ENCODE measurements around the gene PKP1. TPM values are rescaled to one million over a fixed set of nuclear protein-coding genes. Genes with fewer than 3 reads are reported as not detected.

Gene PKP1
- total RNA-seq, 1 experiment from 2014 or later = not detected

DNA sequence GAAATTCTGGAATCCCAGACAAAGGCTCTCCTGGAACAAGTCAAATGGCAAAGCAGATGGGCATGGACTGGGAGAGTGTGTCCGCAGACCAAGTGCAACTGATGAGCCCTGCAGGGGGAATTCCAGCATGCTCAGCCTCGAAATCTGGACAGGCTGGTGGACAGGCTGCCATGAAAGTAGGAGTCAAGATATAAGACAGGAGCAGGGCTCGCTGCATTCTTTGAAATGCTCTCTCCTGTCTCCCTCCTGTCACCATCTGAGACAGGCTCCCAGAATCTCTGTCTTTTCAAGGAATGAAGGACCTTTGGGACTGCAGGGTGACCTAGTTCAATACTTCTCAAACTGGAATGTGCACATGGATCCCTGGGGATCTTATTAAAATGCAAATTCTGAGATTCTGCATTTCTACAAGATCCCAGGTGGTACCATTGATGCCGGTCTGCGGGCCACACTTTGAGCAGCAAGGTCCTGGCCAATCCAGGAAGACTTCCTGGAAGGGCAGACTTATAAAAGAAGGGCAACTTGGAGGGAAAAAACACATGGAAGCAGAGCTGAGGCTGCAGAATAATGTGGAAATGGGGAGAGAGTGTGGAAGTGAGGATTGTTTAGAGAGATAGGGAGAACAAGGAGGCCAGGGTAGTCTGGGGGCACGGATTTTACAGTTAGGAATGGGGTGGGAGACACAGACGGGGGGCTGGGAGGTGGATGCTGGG lies 64.3 kb downstream of the PKP1 start:
- H3K9me3 ChIP-seq (replicated peaks) = no peaks in the 10 kb centered on the region

DNA sequence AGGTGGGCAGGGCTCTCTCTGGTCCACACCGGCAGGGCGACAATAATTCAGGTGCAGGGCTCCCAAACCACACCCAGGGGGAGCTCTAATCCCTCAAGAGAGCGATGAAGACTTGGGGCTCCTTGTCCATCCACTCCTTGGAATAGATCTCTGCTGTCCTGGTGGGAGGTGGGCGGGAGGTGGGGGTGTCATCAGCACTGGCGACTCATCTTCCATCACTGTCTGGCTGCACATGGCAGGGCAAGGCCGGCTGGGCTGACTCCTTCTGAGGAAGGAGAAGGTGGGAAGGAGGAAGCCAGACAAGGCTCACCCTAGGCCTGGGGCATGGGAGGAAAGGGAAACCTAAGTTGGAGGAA lies 64.9 kb downstream of the PKP1 start:
- peak; percentile 77 to 92 for DNase-seq
- H3K36me3 ChIP-seq = no peaks in the 10 kb centered on the region

More for the DNA sequence above, 64.3 kb downstream of the PKP1 start:
- no peak overlapping the region for H3K4me3 ChIP-seq
- DNase-seq = no peak
- H3K4me1 ChIP-seq = no peaks in the 10 kb centered on the region; the same call in 1 of the 2 replicates
- no peak overlapping the region for H3K27ac ChIP-seq
- no peaks in the 10 kb centered on the region for H3K36me3 ChIP-seq
- no peaks in the 10 kb centered on the region for H3K27me3 ChIP-seq

DNA sequence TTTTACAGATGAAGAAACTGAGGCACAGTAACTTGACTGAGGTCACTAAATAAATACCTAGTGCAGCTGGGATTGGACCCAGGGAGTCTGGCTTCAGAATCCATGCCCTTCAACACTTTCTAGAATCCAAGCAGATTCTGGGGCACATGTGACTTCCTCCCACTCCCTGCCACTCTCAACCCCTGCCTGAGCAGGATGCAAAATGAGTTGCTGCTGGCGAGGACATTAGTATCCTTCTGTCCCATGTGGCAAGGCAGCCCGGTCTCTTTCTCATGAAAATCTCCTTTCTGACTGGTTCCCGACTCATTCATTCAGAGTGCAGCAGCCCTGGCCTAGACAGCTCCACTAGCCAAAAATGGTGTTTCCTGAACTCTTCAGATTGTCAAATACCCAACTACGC lies 65.8 kb downstream of the PKP1 start:
- no peak overlapping the region for H3K27ac ChIP-seq
- no peak for DNase-seq
- no peaks in the 10 kb centered on the region for H3K36me3 ChIP-seq
- no peaks in the 10 kb centered on the region for H3K9me3 ChIP-seq (replicated peaks)
- H3K4me1 ChIP-seq = no peaks in the 10 kb centered on the region; the same call in 1 of the 2 replicates
- H3K27me3 ChIP-seq = no peaks in the 10 kb centered on the region
- no peak overlapping the region for H3K4me3 ChIP-seq

More for the DNA sequence above, 64.9 kb downstream of the PKP1 start:
- Histone ChIP-seq H3K4me3 (no peak overlapping the region), H3K9me3 (replicated peaks) (no peaks in the 10 kb centered on the region), H3K4me1 (no peaks in the 10 kb centered on the region; the same call in 1 of the 2 replicates), H3K27me3 (no peaks in the 10 kb centered on the region), H3K27ac (no peak overlapping the region)

DNA sequence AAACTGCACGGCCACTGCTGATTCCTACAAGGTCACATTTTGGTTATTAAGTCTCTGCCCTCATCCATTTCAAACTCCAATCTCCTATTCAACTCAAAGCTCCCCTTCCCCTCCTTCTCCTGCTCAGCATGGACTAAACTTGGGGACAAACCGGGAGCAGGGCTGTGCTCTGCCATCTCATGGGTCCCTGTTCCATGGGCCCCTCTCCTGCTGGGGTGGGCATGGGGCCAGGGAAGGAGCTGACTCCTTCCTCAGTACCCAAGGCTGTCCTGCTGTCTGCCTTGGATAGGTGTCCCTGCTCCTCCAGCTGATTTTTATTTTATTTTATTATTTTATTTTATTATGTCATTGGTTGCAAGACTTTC lies 67.0 kb downstream of the PKP1 start:
- no peak for DNase-seq
- no peak overlapping the region for H3K27ac ChIP-seq
- no peaks in the 10 kb centered on the region for H3K9me3 ChIP-seq (replicated peaks)
- no peak overlapping the region for H3K4me3 ChIP-seq
- H3K4me1 ChIP-seq = no peaks in the 10 kb centered on the region; the same call in 1 of the 2 replicates
- no peaks in the 10 kb centered on the region for H3K27me3 ChIP-seq
- no peaks in the 10 kb centered on the region for H3K36me3 ChIP-seq

DNA sequence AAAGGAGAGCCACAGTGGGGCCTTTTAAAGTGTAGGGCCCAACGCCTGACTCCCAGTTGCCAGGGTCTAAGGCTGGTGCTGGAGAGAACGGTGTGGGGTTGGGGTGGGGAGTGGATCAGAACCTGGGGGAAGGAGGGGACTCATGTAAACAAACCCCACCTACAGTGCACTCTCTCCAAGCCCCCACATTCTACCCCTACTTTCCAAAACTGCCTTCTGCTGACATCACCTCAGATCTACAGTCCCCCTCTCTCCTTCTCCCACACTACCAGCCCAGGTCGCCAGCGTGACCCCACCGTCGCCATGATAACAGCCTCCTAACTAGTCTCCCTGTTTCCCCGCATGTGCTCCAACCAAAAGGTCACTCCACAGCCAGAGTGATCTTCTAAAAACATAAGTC lies 67.6 kb downstream of the PKP1 start:
- H3K36me3 ChIP-seq = no peaks in the 10 kb centered on the region
- no peaks in the 10 kb centered on the region; the same call in 1 of the 2 replicates for H3K4me1 ChIP-seq
- H3K27ac ChIP-seq = no peak overlapping the region
- H3K27me3 ChIP-seq = no peaks in the 10 kb centered on the region
- H3K9me3 ChIP-seq (replicated peaks) = no peaks in the 10 kb centered on the region
- no peak for DNase-seq
- no peak overlapping the region for H3K4me3 ChIP-seq

DNA sequence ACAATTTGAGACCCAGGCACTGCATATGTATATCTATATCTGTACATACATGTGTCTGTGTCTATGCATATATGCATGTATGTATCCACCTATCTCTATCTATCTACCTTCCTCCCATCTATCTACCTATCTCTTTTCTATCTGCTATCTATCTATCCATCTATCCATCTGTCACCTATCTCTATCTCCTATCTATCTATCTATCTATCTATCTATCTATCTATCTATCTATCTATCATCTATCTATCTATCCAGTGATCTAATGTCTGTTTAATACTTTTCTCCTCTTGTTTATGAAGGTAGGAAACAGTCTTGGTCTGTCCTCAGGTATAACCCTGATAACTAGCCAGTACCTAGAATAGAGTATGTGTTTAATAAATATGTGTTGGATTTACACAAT lies 68.3 kb downstream of the PKP1 start:
- no peak for DNase-seq
- Histone ChIP-seq H3K4me1 (no peaks in the 10 kb centered on the region; the same call in 1 of the 2 replicates), H3K4me3 (no peak overlapping the region), H3K27ac (no peak overlapping the region), H3K36me3 (no peaks in the 10 kb centered on the region), H3K9me3 (replicated peaks) (no peaks in the 10 kb centered on the region), H3K27me3 (no peaks in the 10 kb centered on the region)

DNA sequence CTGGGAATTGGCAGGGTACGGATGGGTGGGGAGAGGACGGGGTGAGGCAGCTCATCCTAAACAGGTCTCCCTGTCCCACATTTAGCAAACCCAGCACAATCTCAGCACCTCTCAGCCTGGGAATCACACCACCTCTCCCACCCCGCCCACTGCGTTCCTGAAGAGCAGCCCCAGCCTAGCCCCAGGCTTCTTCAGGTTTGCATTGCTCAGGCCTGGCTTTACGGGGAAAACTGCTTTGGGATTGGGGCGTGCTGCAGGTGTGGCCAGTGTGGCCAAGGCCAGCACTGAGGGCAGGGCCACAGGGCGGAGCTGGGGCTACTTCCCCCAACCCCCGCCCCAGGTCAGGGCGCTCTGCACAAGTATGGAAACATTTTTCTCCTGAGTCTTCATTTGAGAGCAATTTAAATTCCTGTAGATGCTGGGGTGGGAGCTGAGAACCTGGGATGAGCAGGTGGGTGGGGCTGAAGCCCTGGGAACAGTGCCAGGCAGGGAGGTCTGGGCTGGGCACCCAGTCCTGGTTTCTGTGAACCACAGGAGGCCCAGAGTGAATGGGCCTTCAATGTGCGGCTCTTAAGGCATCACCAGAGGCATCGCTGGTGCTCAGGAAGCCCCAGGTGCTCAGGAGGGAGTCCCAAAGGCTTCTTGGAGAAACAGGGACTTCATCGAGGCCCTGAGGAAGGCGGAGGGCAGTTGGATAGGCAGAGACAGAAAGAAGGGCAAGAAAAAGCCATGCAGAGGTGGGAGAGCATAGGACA lies 70.1 kb downstream of the PKP1 start:
- no peak overlapping the region for H3K27ac ChIP-seq
- H3K4me3 ChIP-seq = no peak overlapping the region
- H3K27me3 ChIP-seq = no peaks in the 10 kb centered on the region
- DNase-seq = no peak
- H3K9me3 ChIP-seq (replicated peaks) = no peaks in the 10 kb centered on the region
- no peaks in the 10 kb centered on the region for H3K36me3 ChIP-seq
- no peaks in the 10 kb centered on the region for H3K4me1 ChIP-seq

DNA sequence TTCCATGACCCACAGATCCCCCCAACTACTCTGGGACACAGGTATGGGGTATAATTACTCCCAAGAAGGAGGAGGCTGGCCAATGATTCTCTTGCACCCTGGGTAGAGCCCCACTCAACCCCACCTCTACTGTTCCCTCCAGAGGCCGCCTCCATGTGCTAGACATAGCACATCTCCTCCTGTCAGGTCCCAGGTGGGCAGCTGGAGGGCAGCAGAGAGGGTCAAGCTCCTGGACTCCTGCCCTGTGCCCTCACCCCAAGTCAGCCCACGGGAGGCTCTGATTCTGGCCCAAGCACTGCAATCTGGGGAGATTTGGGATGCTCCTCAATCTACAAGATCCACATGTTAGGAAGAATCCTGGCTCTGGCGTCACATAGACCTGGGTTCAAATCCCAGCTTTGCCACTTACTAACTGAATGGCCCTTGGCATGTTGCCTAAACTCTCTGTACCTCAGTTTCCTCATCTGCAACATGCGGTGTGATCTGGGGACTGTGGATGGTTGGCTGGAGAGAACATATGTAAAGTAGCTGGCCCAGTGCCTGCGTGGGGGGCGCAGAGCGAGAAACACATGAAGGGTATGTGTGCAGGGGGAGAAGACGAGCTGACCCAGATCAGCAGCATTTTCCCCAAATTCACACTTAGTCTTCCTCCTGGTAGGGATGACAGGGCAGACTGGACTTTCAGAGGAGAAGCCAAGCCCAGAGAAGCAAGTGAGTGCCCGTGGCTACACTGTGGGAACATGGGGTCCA lies 71.0 kb downstream of the PKP1 start:
- H3K9me3 ChIP-seq (replicated peaks) = no peaks in the 10 kb centered on the region
- H3K27ac ChIP-seq = no peak overlapping the region
- no peaks in the 10 kb centered on the region for H3K36me3 ChIP-seq
- H3K4me3 ChIP-seq = no peak overlapping the region
- no peaks in the 10 kb centered on the region for H3K27me3 ChIP-seq
- no peak for DNase-seq
- H3K4me1 ChIP-seq = no peaks in the 10 kb centered on the region

DNA sequence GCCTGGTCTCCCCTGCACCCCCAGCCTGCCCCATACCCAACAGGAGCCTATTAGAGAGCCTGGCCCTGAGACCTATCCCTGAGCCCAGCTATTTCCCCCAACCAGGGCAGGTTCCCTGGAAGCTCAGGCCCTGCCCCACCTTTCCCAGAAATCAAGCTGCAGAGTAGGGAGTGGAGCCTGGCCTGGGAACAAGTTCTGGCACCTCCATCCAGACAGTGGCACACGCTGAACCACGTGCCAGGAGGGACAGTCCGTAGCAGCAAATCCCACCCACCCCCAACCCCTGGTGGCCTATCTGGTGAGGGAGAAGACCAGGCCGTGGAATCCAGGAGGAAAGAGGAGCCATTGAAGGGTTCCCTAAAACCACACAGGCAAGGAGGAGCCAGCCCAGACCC lies 71.6 kb downstream of the PKP1 start:
- H3K9me3 ChIP-seq (replicated peaks) = no peaks in the 10 kb centered on the region
- no peak overlapping the region for H3K4me3 ChIP-seq
- no peak overlapping the region for H3K27ac ChIP-seq
- DNase-seq = no peak
- no peaks in the 10 kb centered on the region; the same call in 1 of the 2 replicates for H3K36me3 ChIP-seq
- no peaks in the 10 kb centered on the region for H3K27me3 ChIP-seq
- H3K4me1 ChIP-seq = no peaks in the 10 kb centered on the region

DNA sequence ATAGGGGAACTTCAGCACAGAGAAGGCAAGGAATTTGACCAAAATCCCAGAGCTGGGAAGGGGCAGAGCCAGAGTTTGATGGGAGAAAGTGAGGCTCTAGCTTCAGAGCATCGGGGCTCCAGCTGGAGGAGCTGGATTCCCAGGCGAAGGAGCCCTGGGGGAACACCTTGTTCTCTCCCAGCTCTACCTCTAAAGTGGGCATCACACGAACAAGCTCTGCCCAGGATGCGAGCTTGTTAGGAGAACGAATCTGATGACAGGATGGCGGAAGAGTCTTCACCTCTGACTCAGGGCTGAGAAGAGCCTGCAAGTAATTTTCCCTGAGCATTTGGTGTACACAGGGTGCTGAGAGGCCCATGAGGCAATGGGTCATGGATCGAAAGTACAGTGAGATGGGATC lies 72.2 kb downstream of the PKP1 start:
- Histone ChIP-seq H3K27me3 (no peaks in the 10 kb centered on the region), H3K4me1 (no peaks in the 10 kb centered on the region), H3K27ac (no peak overlapping the region), H3K4me3 (no peak overlapping the region), H3K9me3 (replicated peaks) (no peaks in the 10 kb centered on the region), H3K36me3 (peaks cover 4% of the 10 kb centered on the region; the same call in 1 of the 2 replicates)
- no peak for DNase-seq

DNA sequence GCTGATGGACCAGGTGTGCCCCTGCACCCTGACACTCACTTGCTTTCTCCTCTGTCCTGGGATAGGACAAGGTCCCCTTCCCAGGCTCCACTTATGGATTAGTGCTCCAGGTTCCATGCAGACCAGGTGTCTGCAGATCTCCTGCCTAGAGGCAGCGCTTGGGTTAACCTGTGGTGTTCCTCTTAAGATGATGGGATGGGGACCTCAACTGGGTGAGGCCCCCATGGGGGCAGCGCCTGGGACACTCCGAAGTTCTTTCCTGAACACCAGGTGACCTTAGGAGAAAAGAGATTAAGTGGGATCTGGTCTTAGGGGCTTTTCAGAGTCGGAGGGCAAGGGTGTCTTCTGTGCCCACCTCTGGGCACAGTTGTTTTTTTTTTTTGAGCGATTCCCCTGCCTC lies 72.9 kb downstream of the PKP1 start:
- Histone ChIP-seq H3K27ac (no peak overlapping the region), H3K27me3 (no peaks in the 10 kb centered on the region), H3K36me3 (peaks cover 4% of the 10 kb centered on the region; the same call in 1 of the 2 replicates), H3K4me1 (no peaks in the 10 kb centered on the region), H3K9me3 (replicated peaks) (no peaks in the 10 kb centered on the region), H3K4me3 (no peak overlapping the region)
- DNase-seq = no peak

DNA sequence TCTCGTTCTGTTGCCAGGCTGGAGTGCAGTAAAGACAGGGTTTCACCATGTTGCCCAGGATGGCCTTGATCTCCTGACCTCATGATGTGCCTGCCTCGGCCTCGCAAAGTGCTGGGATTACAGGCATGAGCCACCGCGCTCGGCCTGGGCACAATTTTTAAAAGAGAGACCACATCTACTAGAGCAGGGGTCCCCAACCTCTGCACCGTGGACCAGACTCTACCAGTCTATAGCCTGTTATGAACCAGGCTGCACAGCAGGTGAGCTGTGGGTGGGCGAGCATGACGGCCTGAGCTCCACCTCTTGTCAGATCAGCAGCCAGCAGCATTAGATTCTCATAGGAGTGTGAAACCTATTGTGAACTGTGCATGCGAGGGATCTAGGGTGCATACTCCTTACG lies 73.4 kb downstream of the PKP1 start:
- no peak overlapping the region for H3K4me3 ChIP-seq
- no peaks in the 10 kb centered on the region for H3K27me3 ChIP-seq
- H3K9me3 ChIP-seq (replicated peaks) = no peaks in the 10 kb centered on the region
- H3K4me1 ChIP-seq = no peaks in the 10 kb centered on the region
- DNase-seq = no peak
- H3K36me3 ChIP-seq = peaks cover 4% of the 10 kb centered on the region; the same call in 1 of the 2 replicates
- H3K27ac ChIP-seq = no peak overlapping the region

DNA sequence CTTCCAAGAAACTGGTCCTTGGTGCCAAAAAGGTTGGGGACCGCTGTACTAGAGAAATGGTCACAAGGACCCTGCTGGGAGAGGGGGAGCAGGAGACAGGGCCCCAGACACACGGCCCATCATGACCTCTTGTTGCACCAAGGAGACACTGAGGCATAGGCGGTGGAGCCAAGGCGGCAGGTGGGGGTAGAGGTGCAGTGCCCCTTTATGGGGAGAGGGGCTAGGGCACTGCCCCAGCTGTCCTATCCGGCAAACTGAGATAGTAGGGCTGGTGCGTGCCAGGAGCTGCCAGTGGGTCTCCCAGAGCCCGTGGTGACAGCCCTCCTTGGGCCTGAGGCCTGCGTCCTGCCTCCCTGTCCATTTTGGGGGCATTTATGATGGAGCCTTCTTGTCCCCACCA lies 73.9 kb downstream of the PKP1 start:
- Histone ChIP-seq H3K36me3 (peaks cover 4% of the 10 kb centered on the region; the same call in 1 of the 2 replicates), H3K27ac (no peak overlapping the region), H3K4me3 (no peak overlapping the region), H3K27me3 (no peaks in the 10 kb centered on the region), H3K9me3 (replicated peaks) (no peaks in the 10 kb centered on the region), H3K4me1 (no peaks in the 10 kb centered on the region)
- no peak for DNase-seq

DNA sequence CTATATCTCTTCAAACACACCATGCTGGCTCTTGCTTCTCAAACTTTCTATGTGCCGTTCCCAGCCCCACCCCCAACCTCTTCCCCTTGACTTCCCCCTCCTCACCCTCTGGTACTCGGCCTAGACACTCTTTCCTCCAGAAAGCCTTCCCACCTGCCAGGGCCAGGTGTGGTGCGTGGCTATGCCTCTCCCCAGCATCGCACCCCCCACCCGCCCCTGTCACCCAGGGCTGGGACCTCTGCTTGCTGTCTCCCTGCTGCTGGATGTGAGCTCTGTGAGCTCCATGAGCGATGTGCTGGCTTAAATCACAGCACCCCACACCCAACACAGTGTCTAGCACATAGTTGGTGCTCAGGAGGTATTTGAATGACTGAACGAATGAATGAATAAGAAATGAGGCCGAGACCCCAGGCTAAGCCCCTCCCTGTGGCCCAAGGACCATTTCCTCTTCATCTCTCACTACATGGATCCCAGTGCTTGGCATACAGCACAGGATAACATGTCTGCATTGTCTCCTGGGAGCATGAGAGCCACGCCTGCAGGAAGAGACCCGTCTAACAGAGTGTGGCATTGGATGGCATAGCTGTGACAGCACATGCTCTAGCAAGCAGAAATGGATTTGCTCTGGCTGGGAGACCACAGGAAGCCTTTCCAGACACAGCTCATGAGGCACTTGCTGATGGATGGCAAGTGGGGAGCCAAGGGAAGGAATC lies 74.5 kb downstream of the PKP1 start:
- Histone ChIP-seq H3K9me3 (replicated peaks) (no peaks in the 10 kb centered on the region), H3K36me3 (peaks cover 10% of the 10 kb centered on the region; the same call in 1 of the 2 replicates), H3K4me3 (no peak overlapping the region), H3K27ac (no peak overlapping the region), H3K4me1 (no peaks in the 10 kb centered on the region), H3K27me3 (no peaks in the 10 kb centered on the region)
- DNase-seq = no peak
